HG03159 (cell line): ENCODE measurements around the gene LHX4.

Source experiments
- ATAC-seq: cut with Tn5 transposase; IDR thresholded peaks from one replicate; pipeline ENCODE4 v1.9.1; 2021; ENCODE audit warnings: mild to moderate bottlenecking, moderate library complexity; ENCODE audit not compliant: unreplicated experiment

The LHX4 gene

GRCh38 chr1:180229483-180230415, at the start of gene LHX4:
LHX4 (plus strand) TSS chr1:180230264; CDS start chr1:180230530, 266 bp downstream.
- no peak for ATAC-seq

- ATAC-seq: no peak
These were observed 49.0 kb upstream of the LHX4 start for GRCh38 chr1:180181048-180181447.

GRCh38 chr1:180181996-180182642, 47.9 kb upstream of the LHX4 start:
- ATAC-seq: no peak

- no peak for ATAC-seq
These were observed 47.3 kb upstream of the LHX4 start for GRCh38 chr1:180182643-180183311.

GRCh38 chr1:180183426-180183825, 46.6 kb upstream of the LHX4 start:
- ATAC-seq: no peak

- ATAC-seq: no peak
These were observed 46.0 kb upstream of the LHX4 start for GRCh38 chr1:180184041-180184440.

- no peak for ATAC-seq
These were observed 44.8 kb upstream of the LHX4 start for GRCh38 chr1:180185281-180185680.

- no peak for ATAC-seq
These were observed 44.0 kb upstream of the LHX4 start for GRCh38 chr1:180185971-180186645.

GRCh38 chr1:180186831-180187230, 43.2 kb upstream of the LHX4 start:
- no peak for ATAC-seq

GRCh38 chr1:180187626-180188025, 42.4 kb upstream of the LHX4 start:
- no peak for ATAC-seq

GRCh38 chr1:180188091-180188506, 42.0 kb upstream of the LHX4 start:
- ATAC-seq: no peak

- ATAC-seq: no peak
These were observed 41.3 kb upstream of the LHX4 start for GRCh38 chr1:180188684-180189175.

GRCh38 chr1:180190091-180190490, 40.0 kb upstream of the LHX4 start:
- ATAC-seq: no peak

GRCh38 chr1:180192172-180192571, 37.9 kb upstream of the LHX4 start:
- ATAC-seq: no peak

- ATAC-seq: no peak
These were observed 36.7 kb upstream of the LHX4 start for GRCh38 chr1:180193141-180194047.

- no peak for ATAC-seq
These were observed 36.0 kb upstream of the LHX4 start for GRCh38 chr1:180194048-180194425.

- no peak for ATAC-seq
These were observed 35.4 kb upstream of the LHX4 start for GRCh38 chr1:180194546-180195207.

GRCh38 chr1:180195401-180195800, 34.7 kb upstream of the LHX4 start:
- no peak for ATAC-seq

GRCh38 chr1:180195916-180196315, 34.1 kb upstream of the LHX4 start:
- no peak for ATAC-seq
